ENCODE results near the gene TMIGD3.

- TF ChIP-seq CTCF (IDR thresholded peaks at IDR 0.05) (no peak), EP300 (IDR thresholded peaks at IDR 0.05) (no peak), POLR2A (IDR thresholded peaks at IDR 0.05) (no peak)
These were observed 32.8 kb downstream of the TMIGD3 start for GRCh38 chr1:111470596-111470995.

All from stomach (tissue), 4 donors.